ENCODE results near the gene OLFM4. TPM values are rescaled to one million over a fixed set of nuclear protein-coding genes. Genes with fewer than 3 reads are reported as not detected.

Gene OLFM4, protein sequence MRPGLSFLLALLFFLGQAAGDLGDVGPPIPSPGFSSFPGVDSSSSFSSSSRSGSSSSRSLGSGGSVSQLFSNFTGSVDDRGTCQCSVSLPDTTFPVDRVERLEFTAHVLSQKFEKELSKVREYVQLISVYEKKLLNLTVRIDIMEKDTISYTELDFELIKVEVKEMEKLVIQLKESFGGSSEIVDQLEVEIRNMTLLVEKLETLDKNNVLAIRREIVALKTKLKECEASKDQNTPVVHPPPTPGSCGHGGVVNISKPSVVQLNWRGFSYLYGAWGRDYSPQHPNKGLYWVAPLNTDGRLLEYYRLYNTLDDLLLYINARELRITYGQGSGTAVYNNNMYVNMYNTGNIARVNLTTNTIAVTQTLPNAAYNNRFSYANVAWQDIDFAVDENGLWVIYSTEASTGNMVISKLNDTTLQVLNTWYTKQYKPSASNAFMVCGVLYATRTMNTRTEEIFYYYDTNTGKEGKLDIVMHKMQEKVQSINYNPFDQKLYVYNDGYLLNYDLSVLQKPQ
- total RNA-seq = under 1 TPM in 1 of 2 donors, not detected in 1; 0.37 TPM

GRCh38 chr13:53028637-53029203 lies at the start of gene OLFM4:
TSS of gene OLFM4 (plus strand) at chr13:53028813. CDS start at chr13:53028837, 24 bp downstream.
- DNase-seq (ENCODE audit: low spot score) = no peak
- Histone ChIP-seq H3K27ac (no peak within 1 kb of the TSS), H3K4me1 (no peaks in the 10 kb centered on the region), H3K36me3 (no peaks in the 10 kb centered on the region), H3K9me3 (no peaks in the 10 kb centered on the region), H3K27me3 (no peaks in the 10 kb centered on the region), H3K4me3 (no peak within 1 kb of the TSS)
- no peak for TF ChIP-seq CTCF (IDR thresholded peaks at IDR 0.05)

DNA sequence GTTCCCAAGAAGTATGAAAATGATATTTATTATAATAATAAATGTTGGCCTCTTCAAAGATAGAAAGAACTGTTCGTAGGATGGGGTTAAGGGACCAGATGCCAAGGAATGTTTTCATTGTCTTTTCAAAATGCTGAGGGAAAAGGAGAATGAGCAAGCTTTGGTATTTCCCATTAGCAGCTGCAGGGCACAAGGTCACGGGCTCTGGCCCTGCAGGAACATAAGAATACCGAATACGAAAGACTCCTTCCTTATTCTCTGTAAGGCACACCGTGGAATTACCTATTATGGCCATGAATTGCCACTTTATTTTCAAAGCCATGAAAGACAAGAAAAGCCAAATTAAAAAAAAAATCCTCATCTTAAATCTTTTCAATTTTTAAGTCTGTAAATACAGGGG lies 49.6 kb upstream of the OLFM4 start:
- no peaks in the 10 kb centered on the region for H3K9me3 ChIP-seq
- no peak overlapping the region for H3K4me3 ChIP-seq
- H3K4me1 ChIP-seq = no peaks in the 10 kb centered on the region
- TF ChIP-seq CTCF (IDR thresholded peaks at IDR 0.05) = no peak
- H3K36me3 ChIP-seq = no peaks in the 10 kb centered on the region
- DNase-seq (ENCODE audit: low spot score) = no peak
- H3K27ac ChIP-seq = no peak overlapping the region
- H3K27me3 ChIP-seq = no peaks in the 10 kb centered on the region

GRCh38 chr13:52980695-52981094 lies 47.9 kb upstream of the OLFM4 start:
- no peak overlapping the region for H3K4me3 ChIP-seq
- H3K27me3 ChIP-seq = no peaks in the 10 kb centered on the region

DNA sequence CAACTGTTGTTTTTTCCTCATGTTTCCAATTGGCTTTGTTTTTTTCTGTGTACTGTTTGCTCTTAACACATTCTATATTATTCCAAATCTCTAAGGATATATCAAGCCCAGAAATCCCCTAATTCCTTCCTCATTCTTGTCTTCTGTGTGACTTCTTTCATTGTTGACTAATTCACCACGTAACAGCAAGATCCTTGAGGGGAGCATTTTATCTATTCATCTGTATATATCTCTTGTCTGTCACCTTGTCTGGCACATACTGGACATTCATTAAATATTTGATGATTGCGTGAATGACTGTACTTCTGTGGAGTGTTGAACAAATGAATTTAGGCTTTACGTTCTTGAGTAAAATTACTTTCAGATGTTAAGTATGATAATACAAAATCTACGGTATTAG lies 44.8 kb upstream of the OLFM4 start:
- no peak overlapping the region for H3K27ac ChIP-seq
- H3K9me3 ChIP-seq = no peaks in the 10 kb centered on the region
- no peak for TF ChIP-seq CTCF (IDR thresholded peaks at IDR 0.05)
- H3K36me3 ChIP-seq = no peaks in the 10 kb centered on the region
- no peak for DNase-seq (ENCODE audit: low spot score)
- H3K4me3 ChIP-seq = no peak overlapping the region
- H3K27me3 ChIP-seq = no peaks in the 10 kb centered on the region
- no peaks in the 10 kb centered on the region for H3K4me1 ChIP-seq

More at GRCh38 chr13:52980695-52981094, 47.9 kb upstream of the OLFM4 start:
- TF ChIP-seq CTCF (IDR thresholded peaks at IDR 0.05) = no peak
- H3K36me3 ChIP-seq = no peaks in the 10 kb centered on the region
- H3K4me1 ChIP-seq = no peaks in the 10 kb centered on the region
- DNase-seq (ENCODE audit: low spot score) = no peak
- no peak overlapping the region for H3K27ac ChIP-seq
- no peaks in the 10 kb centered on the region for H3K9me3 ChIP-seq

DNA sequence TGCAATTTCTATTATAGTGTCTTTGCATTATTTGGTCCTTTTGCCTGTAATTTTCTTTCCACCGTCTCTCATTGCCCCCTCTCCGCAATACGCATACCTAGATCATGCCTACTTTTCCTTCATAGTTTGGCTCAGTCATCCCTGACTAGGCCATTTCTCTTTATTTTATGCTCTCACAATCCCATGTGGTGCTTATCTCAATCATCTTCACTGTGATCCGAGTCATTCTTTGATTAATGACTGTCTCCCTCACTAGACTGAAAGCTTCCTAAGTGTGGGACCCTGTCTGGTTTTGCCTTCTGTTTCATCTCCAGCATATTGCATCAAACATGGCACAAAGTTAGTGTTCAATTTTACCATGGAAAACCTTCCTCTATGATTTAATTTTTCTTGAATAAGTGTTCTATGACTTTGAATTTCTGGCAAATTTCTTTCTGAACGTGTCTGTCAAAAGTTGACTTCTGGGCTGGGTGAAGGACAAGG lies 43.7 kb upstream of the OLFM4 start:
- DNase-seq (ENCODE audit: low spot score) = no peak
- Histone ChIP-seq H3K27me3 (no peaks in the 10 kb centered on the region), H3K27ac (no peak overlapping the region), H3K4me3 (no peak overlapping the region), H3K36me3 (no peaks in the 10 kb centered on the region), H3K4me1 (no peaks in the 10 kb centered on the region), H3K9me3 (no peaks in the 10 kb centered on the region)
- TF ChIP-seq CTCF (IDR thresholded peaks at IDR 0.05) = no peak

All from right atrium auricular region (tissue), 2 donors.